B cell (primary cell): ENCODE measurements around the gene ATP8B3. TPM values are rescaled to one million over a fixed set of nuclear protein-coding genes. Genes with fewer than 3 reads are reported as not detected.

Experiments
- ATAC-seq: fragments of 200-7000 bp; cut with Tn5 transposase; one replicate; pipeline ENCODE4 v1.10.0; 2021; ENCODE audit warnings: low read depth, mild to moderate bottlenecking, moderate number of reproducible peaks, moderate library complexity
- CTCF ChIA-PET: fragments of 350-600 bp; sonication (Branson Sonifier 250); formaldehyde crosslinking; loops from one replicate; lab custom pipeline; 2021; ENCODE audit warnings: antibody characterized with exemption, inconsistent platforms; lab: Charles Lee
- POLR2A ChIA-PET: fragments of 350-600 bp; sonication (Branson Sonifier 250); formaldehyde crosslinking; loops from one replicate; lab custom pipeline; 2021; ENCODE audit warnings: antibody characterized with exemption; lab: Charles Lee
- DNase-seq: peaks from one replicate; pipeline ENCODE4 v3.0.0; 2013
- H2AFZ ChIP-seq: 2 replicates; pipeline ENCODE4 v1.6.1; 2012; ENCODE audit warnings: mild to moderate bottlenecking, low read depth, low read length; ENCODE audit not compliant: insufficient read depth, poor library complexity, severe bottlenecking
- H3K27ac ChIP-seq, 2 donors: 1 replicate in 1 of 2; 2 replicates in 1 of 2; pipeline ENCODE4 v1.5.1; 2012 to 2013; ENCODE audit warnings: low read length in 2 of 2, mild to moderate bottlenecking in 2 of 2, moderate library complexity in 1 of 2
- H3K27me3 ChIP-seq, 4 experiments: fragments of 200-600 bp in 1 of 4; sonication (generic) in 1 of 4; replicated peaks in 1 of 4; 1 replicate in 2 of 4; 2 replicates in 2 of 4; pipeline versions ENCODE4 v1.6.1 to v1.7.0; 2013 to 2016; ENCODE audit warnings: low read length in 3 of 4, mild to moderate bottlenecking in 2 of 4, mixed read lengths in 1 of 4, moderate library complexity in 1 of 4; ENCODE audit not compliant: insufficient read depth in 4 of 4, control insufficient read depth in 3 of 4; ENCODE audit errors: control extremely low read depth in 1 of 4
- H3K36me3 ChIP-seq, 2 experiments: replicated peaks in 1 of 2; 1 replicate in 1 of 2; 2 replicates in 1 of 2; pipeline versions ENCODE4 v1.6.1 to v1.7.1; 2013; ENCODE audit warnings: low read length in 1 of 2; ENCODE audit not compliant: insufficient read depth in 2 of 2, control insufficient read depth in 1 of 2; ENCODE audit errors: control extremely low read depth in 1 of 2, extremely low read depth in 1 of 2
- H3K4me1 ChIP-seq, 2 donors: fragments of 200-600 bp in 1 of 2; sonication (generic) in 1 of 2; 1 replicate in 1 of 2; 2 replicates in 1 of 2; pipeline versions ENCODE4 v1.5.1 to v1.6.1; 2013 to 2017; ENCODE audit warnings: low read length in 2 of 2; ENCODE audit not compliant: control insufficient read depth in 2 of 2, insufficient read depth in 2 of 2
- H3K4me2 ChIP-seq: replicated peaks from 2 replicates; pipeline ENCODE3; 2012; ENCODE audit warnings: mild to moderate bottlenecking, low read depth, low read length; ENCODE audit not compliant: poor library complexity, severe bottlenecking
- H3K4me3 ChIP-seq, 5 experiments: fragments of 200-600 bp in 1 of 5; sonication (generic) in 1 of 5; 1 replicate in 3 of 5; 2 replicates in 2 of 5; pipeline versions ENCODE4 v1.5.1 to v1.7.0; 2011 to 2016; ENCODE audit warnings: low read length in 4 of 5, mild to moderate bottlenecking in 4 of 5, low read depth in 2 of 5, control low read depth in 1 of 5, moderate library complexity in 1 of 5; ENCODE audit not compliant: insufficient read depth in 1 of 5; ENCODE audit errors: control extremely low read depth in 1 of 5, extremely low read depth in 1 of 5
- H3K79me2 ChIP-seq: fragments of 200-600 bp; sonication (generic); one replicate; pipeline ENCODE4 v1.6.0; 2016; ENCODE audit warnings: low read length; ENCODE audit not compliant: control insufficient read depth, insufficient read depth
- H3K9ac ChIP-seq: fragments of 200-600 bp; sonication (generic); 2 replicates; pipeline ENCODE4 v1.6.1; 2017; ENCODE audit warnings: mild to moderate bottlenecking, low read length, moderate library complexity
- H3K9me3 ChIP-seq, 3 donors: one replicate each; pipeline versions ENCODE4 v1.6.1 to v1.7.1; 2013; ENCODE audit warnings: low read length in 2 of 3; ENCODE audit not compliant: control insufficient read depth in 2 of 3, insufficient read depth in 1 of 3; ENCODE audit errors: control extremely low read depth in 1 of 3
- H4K20me1 ChIP-seq: 2 replicates; pipeline ENCODE4 v1.6.0; 2012; ENCODE audit warnings: mild to moderate bottlenecking, low read length; ENCODE audit not compliant: insufficient read depth, control insufficient read depth, poor library complexity, severe bottlenecking
- H3K27ac Mint-ChIP-seq: one replicate; pipeline ENCODE4 v1.8.0; 2021; ENCODE audit warnings: mixed read lengths
- H3K27me3 Mint-ChIP-seq: one replicate; pipeline ENCODE4 v1.8.0; 2021; ENCODE audit warnings: mixed read lengths
- H3K4me1 Mint-ChIP-seq: one replicate; pipeline ENCODE4 v1.8.0; 2021; ENCODE audit warnings: mixed read lengths
- H3K4me3 Mint-ChIP-seq: one replicate; pipeline ENCODE4 v1.8.0; 2021; ENCODE audit warnings: mixed read lengths
- H3K9me3 Mint-ChIP-seq: one replicate; pipeline ENCODE4 v1.8.0; 2022; ENCODE audit warnings: mixed read lengths; ENCODE audit not compliant: insufficient read depth
- EZH2 ChIP-seq: IDR thresholded peaks from 2 replicates; pipeline ENCODE4 v1.6.1; 2012; ENCODE audit warnings: borderline replicate concordance, low read depth, mild to moderate bottlenecking, moderate library complexity, low read length; ENCODE audit not compliant: insufficient read depth, poor library complexity, severe bottlenecking
- WGBS: methylation state at CpG from one replicate; pipeline ENCODE4 v1.1.5; 2013; ENCODE audit warnings: missing lambda C conversion rate; ENCODE audit not compliant: insufficient coverage; 5-methylcytosine and 5-hydroxymethylcytosine counted together
- intact Hi-C: fragments of 100-400 bp; cut with micrococcal nuclease; formaldehyde crosslinking; loops from one replicate; pipeline ENCODE4 v1.10.0; 2022
- polyA plus RNA-seq: library from polyadenylated mRNA; depleted of rRNA; stranded (reverse); fragments of >200 nt; gene quantifications from 2 replicates; pipeline ENCODE4 v1.2.3, GENCODE V29; 2012
- total RNA-seq, 2 donors: library from RNA; stranded (reverse); fragments of 120-200 nt in 1 of 2; gene quantifications; 1 replicate in 1 of 2; 2 replicates in 1 of 2; pipeline versions ENCODE4 v1.2.3 to v1.2.4, GENCODE V29; 2013 to 2022
- TF ChIP-seq, protein P1 (sequence below): fragments of 200-600 bp; IDR thresholded peaks from one replicate; pipeline ENCODE4 v1.8.0; 2022; ENCODE audit warnings: antibody characterized with exemption, mild to moderate bottlenecking

ATP8B3 gene
- total and polyA plus RNA-seq, 2 donors (not counting 1 experiment from before 2014, with no cell fraction given): 0.89 to 5.1 TPM

- Histone ChIP-seq H3K27me3 (no peaks in the 10 kb centered on the region), H3K9ac (no peak overlapping the region), H3K4me2 (no peak overlapping the region), H3K4me1 (peaks cover 0 to 10% of the 10 kb centered on the region in 2 donors), H3K9me3 (no peaks in the 10 kb centered on the region), H4K20me1 (peaks cover 87% of the 10 kb centered on the region), H3K36me3 (peaks cover 0 to 50% of the 10 kb centered on the region in 2 experiments), H3K27ac (no peak overlapping the region), H2AFZ (no peak overlapping the region), H3K4me3 (no peak overlapping the region), H3K79me2 (peaks cover 68% of the 10 kb centered on the region)
- Mint-ChIP-seq H3K27ac (no peak overlapping the region), H3K4me3 (no peak overlapping the region), H3K27me3 (no peaks in the 10 kb centered on the region), H3K9me3 (no peaks in the 10 kb centered on the region), H3K4me1 (peaks cover 4% of the 10 kb centered on the region)
- no peak for TF ChIP-seq EZH2
- TF ChIP-seq, protein P1, sequence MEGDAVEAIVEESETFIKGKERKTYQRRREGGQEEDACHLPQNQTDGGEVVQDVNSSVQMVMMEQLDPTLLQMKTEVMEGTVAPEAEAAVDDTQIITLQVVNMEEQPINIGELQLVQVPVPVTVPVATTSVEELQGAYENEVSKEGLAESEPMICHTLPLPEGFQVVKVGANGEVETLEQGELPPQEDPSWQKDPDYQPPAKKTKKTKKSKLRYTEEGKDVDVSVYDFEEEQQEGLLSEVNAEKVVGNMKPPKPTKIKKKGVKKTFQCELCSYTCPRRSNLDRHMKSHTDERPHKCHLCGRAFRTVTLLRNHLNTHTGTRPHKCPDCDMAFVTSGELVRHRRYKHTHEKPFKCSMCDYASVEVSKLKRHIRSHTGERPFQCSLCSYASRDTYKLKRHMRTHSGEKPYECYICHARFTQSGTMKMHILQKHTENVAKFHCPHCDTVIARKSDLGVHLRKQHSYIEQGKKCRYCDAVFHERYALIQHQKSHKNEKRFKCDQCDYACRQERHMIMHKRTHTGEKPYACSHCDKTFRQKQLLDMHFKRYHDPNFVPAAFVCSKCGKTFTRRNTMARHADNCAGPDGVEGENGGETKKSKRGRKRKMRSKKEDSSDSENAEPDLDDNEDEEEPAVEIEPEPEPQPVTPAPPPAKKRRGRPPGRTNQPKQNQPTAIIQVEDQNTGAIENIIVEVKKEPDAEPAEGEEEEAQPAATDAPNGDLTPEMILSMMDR: no peak
- POLR2A ChIA-PET: no interaction called here
- intact Hi-C loops: loop anchor here (2.0 kb wide), 1 partner anchor 39 kb away; no protein-coding TSS in a partner anchor
- ATAC-seq: no peak
- DNase-seq: no peak
- CTCF ChIA-PET: interaction anchor here (1.1 to 6.1 kb wide), 3 partner anchors 11 to 282 kb away, joined by 4 to 57 read pairs (median 8); no protein-coding TSS in a partner anchor
- 98% methylated on average over 39 of the region's 41 CpGs for WGBS
Measured at GRCh38 chr19:1827566-1828278, 15.6 kb upstream of the ATP8B3 start.
